T-helper 2 cell (primary cell): ENCODE measurements around the gene LIN52.
"Not testable (repeated sequence)": the region's sequence is repeated elsewhere in the genome, so short reads cannot be mapped to it uniquely, and the experiment has no call there.

Experiments used
- DNase-seq, 5 experiments: peaks; one replicate each; pipeline versions ENCODE4 v3.0.0 to v3.0.0-alpha.2; 2012 to 2022

The LIN52 gene

GRCh38 chr14:74109369-74109768 is 24.6 kb downstream of the LIN52 start:
- DNase-seq: no peak

GRCh38 chr14:74111395-74112216 is 26.9 kb downstream of the LIN52 start:
- DNase-seq: peak in 1 of 5 experiments; percentile 72

- not testable (repeated sequence) for DNase-seq
Measured at GRCh38 chr14:74125487-74125886, 40.7 kb downstream of the LIN52 start.

- DNase-seq: no peak
Measured at GRCh38 chr14:74126315-74127013, 41.7 kb downstream of the LIN52 start.

GRCh38 chr14:74127634-74128033 is 42.9 kb downstream of the LIN52 start:
- no peak for DNase-seq

GRCh38 chr14:74133833-74134481 is 49.2 kb downstream of the LIN52 start:
- no peak for DNase-seq

- DNase-seq: peak in 1 of 5 experiments; percentile 49
Measured at GRCh38 chr14:74134484-74134883, 49.7 kb downstream of the LIN52 start.

- peak in 1 of 5 experiments; percentile 45 for DNase-seq
Measured at GRCh38 chr14:74135426-74135825, 50.7 kb downstream of the LIN52 start.

- no peak for DNase-seq
Measured at GRCh38 chr14:74140374-74140850, 55.7 kb downstream of the LIN52 start.

GRCh38 chr14:74141703-74142102 is 56.9 kb downstream of the LIN52 start:
- no peak for DNase-seq

GRCh38 chr14:74142523-74142922 is 57.8 kb downstream of the LIN52 start:
- DNase-seq: no peak

- peak in 1 of 5 experiments; percentile 90 for DNase-seq
Measured at GRCh38 chr14:74144789-74145188, 60.0 kb downstream of the LIN52 start.

GRCh38 chr14:74147571-74147970 is 62.8 kb downstream of the LIN52 start:
- peak in 1 of 5 experiments; percentile 31 for DNase-seq

- no peak for DNase-seq
Measured at GRCh38 chr14:74148705-74149104, 63.9 kb downstream of the LIN52 start.

- no peak for DNase-seq
Measured at GRCh38 chr14:74155287-74155686, 70.5 kb downstream of the LIN52 start.

GRCh38 chr14:74155749-74156148 is 71.0 kb downstream of the LIN52 start:
- no peak for DNase-seq

GRCh38 chr14:74160763-74161162 is 76.0 kb downstream of the LIN52 start:
- DNase-seq: no peak

- no peak for DNase-seq
Measured at GRCh38 chr14:74161526-74162158, 76.9 kb downstream of the LIN52 start.

GRCh38 chr14:74169906-74170305 is 85.2 kb downstream of the LIN52 start:
- no peak for DNase-seq

GRCh38 chr14:74176400-74176793 is 91.6 kb downstream of the LIN52 start:
- DNase-seq: no peak

- DNase-seq: no peak
Measured at GRCh38 chr14:74179856-74180255, 95.1 kb downstream of the LIN52 start.

GRCh38 chr14:74190927-74191575 is 106.3 kb downstream of the LIN52 start:
- no peak for DNase-seq
